ENCODE data around the gene LRBA. TPM values are rescaled to one million over a fixed set of nuclear protein-coding genes. Genes with fewer than 3 reads are reported as not detected.

LRBA gene
- total RNA-seq, 1 experiment from 2014 or later, result 55.3 TPM

DNA sequence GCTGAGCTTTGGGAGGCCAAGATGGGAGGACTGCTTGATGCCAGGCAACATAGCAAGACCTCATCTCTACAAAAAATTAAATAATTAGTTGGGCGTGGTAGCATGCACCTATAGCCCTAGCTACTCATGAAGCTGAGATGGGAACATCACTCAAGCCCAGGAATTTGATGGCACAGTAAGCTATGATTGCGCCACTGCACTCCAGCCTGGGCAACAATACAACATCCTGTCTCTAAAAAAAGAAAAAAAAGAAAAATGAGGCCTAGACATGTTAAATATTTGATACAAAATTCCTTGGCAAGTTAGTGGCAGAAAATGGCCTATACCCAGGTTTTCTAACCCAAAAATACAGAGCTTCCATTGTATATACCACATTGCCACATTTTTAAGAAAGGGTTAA lies 521.2 kb downstream of the LRBA start:
- Mint-ChIP-seq H3K36me3 (ENCODE audit: insufficient read depth in 1 of 3, low read depth in 3 of 3) (no peaks in the 10 kb centered on the region), H3K4me3 (no peak overlapping the region), H3K4me1 (peaks cover 0 to 4% of the 10 kb centered on the region in 2 experiments; a peak in 2 of 4 replicates), H3K9me3 (no peaks in the 10 kb centered on the region), H3K27me3 (ENCODE audit: low read depth) (no peaks in the 10 kb centered on the region), H3K27ac (no peak overlapping the region)
- no peaks in the 10 kb centered on the region for H3K9me3 ChIP-seq (ENCODE audit: control insufficient read depth, low read depth, low read length)
- H3K27me3 ChIP-seq (ENCODE audit: insufficient read depth, low read length), result no peaks in the 10 kb centered on the region
- no peak overlapping the region for H3K27ac ChIP-seq (ENCODE audit: insufficient read length, low read depth, low read length)
- WGBS (ENCODE audit: extremely low coverage, insufficient read length, low lambda C conversion rate), result no CpG with 5 or more reads among the region's 2 CpGs
- no peak overlapping the region for H3K4ac ChIP-seq (ENCODE audit: low read depth, low read length)
- H3T11ph ChIP-seq (ENCODE audit: low read length), result no peak overlapping the region
- H2BK5ac ChIP-seq (ENCODE audit: insufficient read length, low read length), result no peak overlapping the region
- no peaks in the 10 kb centered on the region for H3K23me2 ChIP-seq (ENCODE audit: insufficient read length, low read depth, low read length, poor library complexity, severe bottlenecking)
- TF ChIP-seq, protein P1, sequence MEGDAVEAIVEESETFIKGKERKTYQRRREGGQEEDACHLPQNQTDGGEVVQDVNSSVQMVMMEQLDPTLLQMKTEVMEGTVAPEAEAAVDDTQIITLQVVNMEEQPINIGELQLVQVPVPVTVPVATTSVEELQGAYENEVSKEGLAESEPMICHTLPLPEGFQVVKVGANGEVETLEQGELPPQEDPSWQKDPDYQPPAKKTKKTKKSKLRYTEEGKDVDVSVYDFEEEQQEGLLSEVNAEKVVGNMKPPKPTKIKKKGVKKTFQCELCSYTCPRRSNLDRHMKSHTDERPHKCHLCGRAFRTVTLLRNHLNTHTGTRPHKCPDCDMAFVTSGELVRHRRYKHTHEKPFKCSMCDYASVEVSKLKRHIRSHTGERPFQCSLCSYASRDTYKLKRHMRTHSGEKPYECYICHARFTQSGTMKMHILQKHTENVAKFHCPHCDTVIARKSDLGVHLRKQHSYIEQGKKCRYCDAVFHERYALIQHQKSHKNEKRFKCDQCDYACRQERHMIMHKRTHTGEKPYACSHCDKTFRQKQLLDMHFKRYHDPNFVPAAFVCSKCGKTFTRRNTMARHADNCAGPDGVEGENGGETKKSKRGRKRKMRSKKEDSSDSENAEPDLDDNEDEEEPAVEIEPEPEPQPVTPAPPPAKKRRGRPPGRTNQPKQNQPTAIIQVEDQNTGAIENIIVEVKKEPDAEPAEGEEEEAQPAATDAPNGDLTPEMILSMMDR (conservative IDR thresholded peaks at IDR 0.05), result no peak
- no peaks in the 10 kb centered on the region for H3K4me1 ChIP-seq (ENCODE audit: insufficient read depth, low read length)
- H4K5ac ChIP-seq (ENCODE audit: insufficient read length, low read depth, low read length), result no peak overlapping the region
- no peak overlapping the region for H3K4me2 ChIP-seq (ENCODE audit: insufficient read depth, insufficient read length, low read length)
- no peak overlapping the region for H3K14ac ChIP-seq (ENCODE audit: insufficient read depth, low read length)
- no peak overlapping the region for H3K18ac ChIP-seq (ENCODE audit: insufficient read length, low read depth, low read length)
- H2BK12ac ChIP-seq (ENCODE audit: insufficient read length, low read depth, low read length), result no peak overlapping the region
- H2AFZ ChIP-seq (ENCODE audit: low read length), result no peak overlapping the region
- H2BK120ac ChIP-seq (ENCODE audit: low read depth, low read length, poor library complexity, severe bottlenecking), result no peak overlapping the region
- no peak overlapping the region for H4K8ac ChIP-seq (replicated peaks; ENCODE audit: insufficient read length, low read depth, low read length)
- H3K23ac ChIP-seq (ENCODE audit: insufficient read length, low read depth, low read length), result no peak overlapping the region
- no peak for DNase-seq
- H4K20me1 ChIP-seq (ENCODE audit: control insufficient read depth, insufficient read depth, insufficient read length), result no peaks in the 10 kb centered on the region
- no peaks in the 10 kb centered on the region for H3K79me1 ChIP-seq (ENCODE audit: insufficient read depth, low read depth, low read length, poor library complexity, severe bottlenecking)
- H4K91ac ChIP-seq (ENCODE audit: insufficient read length, low read depth, low read length), result no peak overlapping the region
- H2BK20ac ChIP-seq (ENCODE audit: low read depth, low read length, poor library complexity, severe bottlenecking), result no peak overlapping the region
- H2AK5ac ChIP-seq (ENCODE audit: insufficient read length, low read length), result no peak overlapping the region
- H3K79me2 ChIP-seq (ENCODE audit: insufficient read depth, low read length), result no peaks in the 10 kb centered on the region
- no peak overlapping the region for H3K9ac ChIP-seq (ENCODE audit: extremely low read depth, insufficient read length, low read length)
- no peak overlapping the region for H3K56ac ChIP-seq (ENCODE audit: insufficient read length, low read depth, low read length)
- no peak overlapping the region for H2BK15ac ChIP-seq (ENCODE audit: low read depth, low read length)
